ENCODE measurements around the gene SLC11A1. TPM values are rescaled to one million over a fixed set of nuclear protein-coding genes. Genes with fewer than 3 reads are reported as not detected.

SLC11A1 gene
- total and polyA plus RNA-seq, 2 experiments from 2014 or later, result 0.31 TPM; not detected in 1

DNA sequence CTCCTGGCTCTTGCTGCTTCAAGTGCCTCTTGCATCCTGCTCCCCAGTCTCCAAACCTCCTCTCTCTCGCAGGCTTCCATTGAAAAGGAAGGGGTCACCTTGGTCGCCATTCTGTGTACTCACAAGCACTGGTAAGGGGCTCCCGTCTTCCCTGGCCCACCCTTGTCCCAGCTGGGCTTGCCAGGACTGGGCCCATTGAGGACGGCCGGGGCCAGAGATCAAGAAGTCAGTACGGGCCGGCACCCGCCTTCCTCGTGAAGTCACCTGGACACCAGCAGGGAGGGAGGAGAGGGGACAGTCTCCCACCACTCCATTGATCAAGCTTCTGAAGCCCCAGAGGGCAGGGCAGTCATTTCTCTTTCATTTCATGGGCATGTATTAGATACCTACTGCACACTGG is 41.4 kb upstream of the SLC11A1 start:
- Histone ChIP-seq H3K79me2 (replicated peaks; ENCODE audit: insufficient read depth) (no peaks in the 10 kb centered on the region), H3F3A (replicated peaks; ENCODE audit: low read depth) (no peaks in the 10 kb centered on the region), H3K4me1 (ENCODE audit: insufficient read depth) (peaks cover under 1% of the 10 kb centered on the region; the same call in 1 of the 2 replicates), H3K9me2 (ENCODE audit: insufficient read depth) (no peaks in the 10 kb centered on the region), H4K20me1 (replicated peaks; ENCODE audit: insufficient read depth) (no peaks in the 10 kb centered on the region), H3K4me2 (no peak overlapping the region), H3K4me3 (no peak overlapping the region), H3K36me3 (ENCODE audit: insufficient read depth) (no peaks in the 10 kb centered on the region), H3K27me3 (ENCODE audit: insufficient read depth) (no peaks in the 10 kb centered on the region), H3K27ac (ENCODE audit: low read depth) (no peak overlapping the region), H2AFZ (no peak overlapping the region)
- no peaks in the 10 kb centered on the region for H3K36me3 Mint-ChIP-seq (ENCODE audit: low read depth)
- H3K9me3 Mint-ChIP-seq, result no peaks in the 10 kb centered on the region
- no peak overlapping the region for H3K27ac Mint-ChIP-seq
- no peak for DNase-seq (ENCODE audit: low spot score)
- H3K4me1 Mint-ChIP-seq, result peaks cover under 1% of the 10 kb centered on the region
- no peak for ATAC-seq
- H3K4me3 Mint-ChIP-seq, result no peak overlapping the region
- H3K27me3 Mint-ChIP-seq (ENCODE audit: insufficient read depth, low read depth, poor library complexity), result peaks cover 2% of the 10 kb centered on the region
- TF ChIP-seq NANOG (IDR thresholded peaks at IDR 0.05; ENCODE audit: borderline replicate concordance) (no peak), REST (IDR thresholded peaks at IDR 0.05; ENCODE audit: unreplicated experiment) (no peak), ZNF114 (CRISPR knock-in tag; IDR thresholded peaks at IDR 0.05) (no peak), EZH2 (IDR thresholded peaks at IDR 0.05; ENCODE audit: low read depth, unreplicated experiment) (no peak), ZNF331 (CRISPR knock-in tag; IDR thresholded peaks at IDR 0.05; ENCODE audit: low read depth) (no peak), CREB1 (CRISPR knock-in tag; IDR thresholded peaks at IDR 0.05; ENCODE audit: low read depth) (no peak), ZNF462 (CRISPR knock-in tag; IDR thresholded peaks at IDR 0.05) (no peak), JUNB (IDR thresholded peaks at IDR 0.05; ENCODE audit: unreplicated experiment) (no peak), STAT1 (IDR thresholded peaks at IDR 0.05; ENCODE audit: unreplicated experiment) (no peak)
- TF ChIP-seq, protein P1, sequence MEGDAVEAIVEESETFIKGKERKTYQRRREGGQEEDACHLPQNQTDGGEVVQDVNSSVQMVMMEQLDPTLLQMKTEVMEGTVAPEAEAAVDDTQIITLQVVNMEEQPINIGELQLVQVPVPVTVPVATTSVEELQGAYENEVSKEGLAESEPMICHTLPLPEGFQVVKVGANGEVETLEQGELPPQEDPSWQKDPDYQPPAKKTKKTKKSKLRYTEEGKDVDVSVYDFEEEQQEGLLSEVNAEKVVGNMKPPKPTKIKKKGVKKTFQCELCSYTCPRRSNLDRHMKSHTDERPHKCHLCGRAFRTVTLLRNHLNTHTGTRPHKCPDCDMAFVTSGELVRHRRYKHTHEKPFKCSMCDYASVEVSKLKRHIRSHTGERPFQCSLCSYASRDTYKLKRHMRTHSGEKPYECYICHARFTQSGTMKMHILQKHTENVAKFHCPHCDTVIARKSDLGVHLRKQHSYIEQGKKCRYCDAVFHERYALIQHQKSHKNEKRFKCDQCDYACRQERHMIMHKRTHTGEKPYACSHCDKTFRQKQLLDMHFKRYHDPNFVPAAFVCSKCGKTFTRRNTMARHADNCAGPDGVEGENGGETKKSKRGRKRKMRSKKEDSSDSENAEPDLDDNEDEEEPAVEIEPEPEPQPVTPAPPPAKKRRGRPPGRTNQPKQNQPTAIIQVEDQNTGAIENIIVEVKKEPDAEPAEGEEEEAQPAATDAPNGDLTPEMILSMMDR (conservative IDR thresholded peaks at IDR 0.05; ENCODE audit: low read depth in 2 of 2), result no peak

Data from GM23338 (cell line).